ENCODE measurements around the gene ALKAL2. TPM values are rescaled to one million over a fixed set of nuclear protein-coding genes. Genes with fewer than 3 reads are reported as not detected.

ALKAL2 gene, protein sequence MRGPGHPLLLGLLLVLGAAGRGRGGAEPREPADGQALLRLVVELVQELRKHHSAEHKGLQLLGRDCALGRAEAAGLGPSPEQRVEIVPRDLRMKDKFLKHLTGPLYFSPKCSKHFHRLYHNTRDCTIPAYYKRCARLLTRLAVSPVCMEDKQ
- total RNA-seq (2022; extraction: Qiagen RNA extraction; ENCODE audit: low read depth): not detected in 5 replicates

DNA sequence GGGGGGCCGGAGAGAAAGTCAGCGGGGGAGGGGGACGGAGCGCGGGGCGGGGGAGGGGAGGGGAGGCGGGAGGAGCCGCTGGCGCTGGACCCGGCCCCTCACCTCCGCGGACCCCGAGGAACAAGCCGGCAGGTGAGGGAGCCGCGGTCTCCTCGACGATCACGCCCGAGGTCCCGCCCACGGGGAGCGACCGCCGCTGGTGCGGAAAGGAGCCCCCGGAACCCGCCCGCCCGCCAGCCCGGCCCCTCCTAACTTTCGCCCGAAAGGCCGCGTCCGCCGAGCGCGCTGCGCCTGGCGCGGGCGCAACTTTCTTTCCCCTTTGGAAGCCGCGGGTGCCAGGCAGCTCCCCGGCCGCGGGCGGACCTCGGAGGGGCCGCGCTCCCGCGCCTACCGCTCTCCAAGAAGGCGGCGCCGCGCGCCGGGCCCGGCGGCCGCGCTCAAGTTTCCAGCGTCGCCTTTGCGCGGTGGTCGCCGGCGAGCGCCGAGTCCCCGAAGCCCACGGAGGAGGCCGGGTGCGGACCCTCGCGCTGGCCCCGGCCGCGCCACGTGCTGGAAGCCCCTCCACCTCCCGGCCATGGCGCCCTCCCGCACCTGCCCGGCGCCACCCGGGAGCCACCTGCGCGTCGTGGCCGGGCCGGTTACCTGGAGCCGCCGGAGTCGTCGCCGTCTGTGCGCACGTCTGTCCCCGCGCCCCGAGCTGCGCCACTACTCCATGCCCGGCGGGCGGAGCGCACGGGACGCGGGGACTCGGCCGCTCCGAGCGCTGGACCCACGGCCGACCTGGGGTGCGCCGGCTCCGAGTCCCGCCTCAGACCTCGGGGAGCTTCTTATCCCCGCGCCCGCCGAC is at the start of gene ALKAL2:
TSS of gene ALKAL2 (minus strand) at position 181 of the 847 bp plus-strand sequence. CDS start 256 bp downstream, outside the sequence.

DNA sequence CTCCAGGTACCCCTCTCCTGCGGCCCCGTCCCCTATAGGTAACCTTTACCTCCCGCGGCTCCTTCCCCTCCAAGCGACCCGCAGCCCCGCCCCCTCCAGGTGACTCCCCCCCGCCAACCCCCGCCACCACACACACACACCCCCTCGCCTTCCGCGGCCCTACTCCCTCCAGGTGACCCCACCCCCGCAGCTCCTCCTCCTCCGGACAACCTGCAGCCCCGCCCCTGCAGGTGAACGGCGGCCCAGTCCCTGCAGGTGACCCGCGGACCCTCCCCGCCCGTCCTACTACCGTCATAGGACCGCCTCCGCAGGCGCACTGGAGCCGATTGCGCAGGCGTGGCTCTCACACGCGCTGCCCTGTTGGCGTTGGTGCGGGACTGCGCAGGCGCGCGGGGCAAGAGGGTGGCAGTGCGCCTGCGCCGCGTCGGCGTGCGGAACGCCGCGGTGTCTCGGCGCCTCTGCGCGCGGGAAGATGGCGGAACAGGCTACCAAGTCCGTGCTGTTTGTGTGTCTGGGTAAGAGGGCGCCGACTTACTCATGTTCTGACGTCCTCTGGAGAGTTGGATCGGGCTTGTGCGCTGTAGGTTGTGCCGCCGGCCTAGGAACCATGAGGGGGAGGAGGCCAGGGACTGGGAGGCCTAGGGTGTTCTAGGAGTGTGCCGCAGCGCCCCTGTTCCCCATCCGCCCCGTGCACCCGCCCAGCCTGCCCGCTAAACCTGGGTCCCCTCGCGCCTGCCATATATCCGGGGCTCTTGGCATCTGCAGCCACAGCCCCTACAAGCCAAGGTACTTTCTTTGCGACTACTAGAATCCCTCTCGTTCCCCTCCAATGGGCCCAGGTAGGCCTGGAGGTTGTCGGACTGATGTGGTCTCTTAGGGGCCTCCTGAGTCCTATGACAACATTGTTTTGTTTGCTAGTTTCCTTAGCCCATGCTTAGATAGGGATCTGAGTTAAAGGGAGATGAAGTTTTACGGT is 23.1 kb downstream of the ALKAL2 start, which contains the start of gene ACP1:
TSS of gene ACP1 (plus strand) at position 455 of the 976 bp plus-strand sequence. CDS start at position 473, 18 bp downstream.

DNA sequence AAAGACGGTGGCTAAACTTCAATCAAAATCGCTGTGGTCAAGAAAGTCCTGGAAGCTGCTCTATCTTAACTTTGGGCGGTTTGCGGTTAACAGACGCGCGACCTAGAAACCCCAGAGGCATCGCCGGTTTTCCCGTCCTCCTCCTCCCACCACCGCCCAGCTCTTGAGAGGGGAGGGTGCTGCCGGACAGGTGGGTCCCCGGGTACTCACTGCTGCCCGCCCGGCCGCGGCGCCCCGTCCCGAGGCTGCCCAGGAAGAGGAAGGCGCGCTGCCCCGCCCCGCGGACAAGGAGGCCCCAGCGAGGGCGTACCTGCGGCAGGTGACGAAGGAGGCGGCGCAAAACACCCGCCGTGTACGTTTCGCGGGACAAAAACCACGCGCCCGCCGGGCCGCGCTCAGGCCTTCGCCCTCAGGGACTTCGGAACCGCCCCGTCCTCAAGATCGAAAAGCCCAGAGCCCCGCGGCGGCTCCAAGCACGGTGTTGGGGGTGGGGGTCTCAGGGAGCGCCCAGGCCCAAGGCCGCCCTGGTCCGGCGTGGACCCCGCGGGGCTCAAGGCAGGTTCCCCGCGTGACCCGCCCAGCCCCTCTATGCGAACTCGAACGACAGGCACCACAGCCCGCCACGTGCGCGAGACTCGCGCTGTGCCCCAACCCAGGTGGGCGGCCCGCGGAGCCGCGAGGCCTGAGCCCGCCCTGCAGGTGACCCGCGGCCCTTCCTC is 24.0 kb downstream of the ALKAL2 start, which contains the start of gene SH3YL1:
TSS of gene SH3YL1 (minus strand) at position 259 of the 719 bp plus-strand sequence. CDS start at position 211, 48 bp downstream.

Other genes with a start within 250 kb of the ALKAL2 start
- gene FAM110C, start 241.6 kb downstream of the ALKAL2 start, total RNA-seq (2022; extraction: Qiagen RNA extraction; ENCODE audit: low read depth): 0.06 to 0.58 TPM (median 0.12 TPM) in 5 replicates
- gene SH3YL1, start 24.1 kb downstream of the ALKAL2 start, total RNA-seq (2022; extraction: Qiagen RNA extraction; ENCODE audit: low read depth): 6.7 to 11.1 TPM (median 9.8 TPM) in 5 replicates
- 186 to 258 TPM (median 199 TPM) in 5 replicates for gene ACP1, start 23.1 kb downstream of the ALKAL2 start, total RNA-seq (2022; extraction: Qiagen RNA extraction; ENCODE audit: low read depth)